Measurements from ENCODE around the gene CABLES1.

The CABLES1 gene

GRCh38 chr18:23113576-23113975 is 21.7 kb upstream of the CABLES1 start:
- no peak for DNase-seq (ENCODE audit: low read depth)

- DNase-seq (ENCODE audit: low read depth) = no peak
Observed at GRCh38 chr18:23114171-23114881, 21.0 kb upstream of the CABLES1 start.

DNA sequence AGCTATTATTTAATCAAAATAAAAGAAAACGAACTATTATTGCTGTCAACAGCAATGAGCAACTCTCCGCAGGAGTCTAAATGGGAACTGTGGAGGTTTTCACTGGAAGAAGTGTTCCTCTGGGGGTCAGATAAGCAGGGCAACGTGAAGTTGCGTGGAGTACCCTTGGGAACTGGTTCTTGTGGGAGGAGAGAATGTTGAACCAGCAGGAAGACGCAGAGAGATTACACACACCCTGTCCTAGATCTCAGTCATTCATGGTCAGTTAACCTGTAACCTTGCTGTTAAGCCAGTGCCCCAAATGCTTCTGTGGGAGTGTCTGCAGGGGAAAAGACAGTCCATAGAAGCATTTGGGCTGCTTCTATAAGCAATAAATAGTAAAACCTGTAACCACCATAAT is 20.4 kb upstream of the CABLES1 start:
- DNase-seq (ENCODE audit: low read depth) = no peak

DNA sequence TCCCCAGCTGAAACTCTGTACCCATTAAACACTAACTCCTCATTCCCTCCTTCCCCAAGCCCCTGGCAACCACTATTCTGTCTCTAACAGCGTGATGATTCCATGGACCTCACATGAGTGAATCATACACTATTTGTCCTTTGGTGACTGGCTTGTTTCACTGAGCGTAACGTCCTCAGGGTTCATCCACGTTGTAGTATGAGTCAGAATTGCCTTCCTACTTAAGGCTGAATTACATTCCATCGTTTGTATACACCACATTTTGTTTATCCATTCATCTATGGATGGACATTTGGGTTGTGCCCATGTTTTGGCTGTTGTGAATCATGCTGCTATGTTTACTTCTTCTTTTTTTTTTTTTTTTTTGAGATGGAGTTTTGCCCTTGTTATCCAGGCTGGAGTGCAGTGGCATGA is 19.6 kb upstream of the CABLES1 start:
- no peak for DNase-seq (ENCODE audit: low read depth)

DNA sequence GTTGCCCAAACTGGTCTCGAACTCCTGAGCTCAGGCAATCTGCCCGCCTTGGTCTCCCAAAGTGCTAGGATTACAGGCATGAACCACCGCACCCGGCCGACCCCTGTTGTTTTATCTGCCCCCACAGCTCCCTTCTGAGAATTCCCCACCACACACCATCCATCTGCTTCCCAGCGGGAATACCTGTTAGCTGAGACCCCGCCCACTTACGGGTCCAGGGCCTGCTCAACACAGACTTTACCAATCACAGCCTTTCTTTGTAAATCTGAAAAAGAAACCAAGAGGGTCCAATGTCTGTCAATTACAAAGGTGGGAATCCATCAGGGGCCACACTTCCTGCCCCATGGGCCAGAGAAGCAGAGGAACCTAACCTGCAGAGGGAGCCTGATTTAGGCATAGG is 14.2 kb upstream of the CABLES1 start:
- DNase-seq (ENCODE audit: low read depth) = no peak

GRCh38 chr18:23122334-23123229 is 12.7 kb upstream of the CABLES1 start:
- no peak for DNase-seq (ENCODE audit: low read depth)

DNA sequence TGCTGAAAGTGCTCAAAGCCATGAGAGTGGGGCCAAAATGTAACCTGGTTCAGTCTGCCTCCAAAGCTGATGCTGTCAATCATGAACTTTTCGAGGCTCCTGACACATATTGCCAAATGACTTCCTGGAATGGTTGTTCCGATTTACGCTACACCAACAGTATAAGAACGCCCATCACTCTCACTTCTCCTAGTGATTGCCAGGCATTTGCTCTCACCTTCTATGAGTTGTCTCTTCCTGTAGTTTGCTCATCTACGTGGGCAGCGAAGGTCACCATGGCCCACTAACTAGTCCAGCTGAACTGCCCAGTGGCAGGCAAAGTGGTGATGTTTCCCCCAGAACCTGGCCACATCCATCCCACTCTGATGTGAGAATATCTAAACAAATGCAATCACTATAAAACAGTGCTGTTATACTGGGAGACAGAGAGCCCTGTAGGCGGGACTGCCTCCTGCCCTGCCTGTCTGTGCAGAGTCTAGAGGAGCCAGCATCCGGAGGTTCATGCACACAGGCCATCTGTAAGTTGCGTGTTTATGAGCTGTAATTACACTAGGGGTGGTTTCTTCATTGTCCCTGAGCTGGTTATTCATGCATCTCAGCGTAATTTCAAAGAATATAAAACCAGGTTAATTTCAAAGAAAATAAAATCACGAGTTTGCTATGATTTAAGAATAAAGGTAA is 8.8 kb upstream of the CABLES1 start:
- DNase-seq (ENCODE audit: low read depth) = no peak

DNA sequence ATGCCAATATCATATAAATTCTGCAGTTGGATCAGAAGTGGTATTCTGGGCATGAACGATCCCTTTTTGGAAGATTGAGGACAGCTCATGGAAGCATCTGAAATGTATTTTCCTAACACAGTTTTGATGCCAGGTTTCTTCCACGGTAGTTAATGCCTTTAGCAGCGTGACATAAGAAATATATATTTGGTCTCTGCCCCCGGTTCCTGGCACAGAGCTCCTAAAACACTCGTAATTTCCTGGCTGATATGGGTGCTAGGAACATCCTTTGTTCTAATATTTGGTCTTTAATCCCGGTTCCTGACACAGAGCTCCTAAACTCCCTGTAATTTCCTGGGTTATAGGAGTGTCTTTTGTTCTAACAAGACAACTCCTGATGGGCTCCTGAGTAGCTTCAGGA is 8.2 kb upstream of the CABLES1 start:
- DNase-seq (ENCODE audit: low read depth) = no peak

- DNase-seq (ENCODE audit: low read depth) = no peak
Observed at GRCh38 chr18:23129355-23130002, 5.8 kb upstream of the CABLES1 start.

GRCh38 chr18:23131693-23132319 is 3.5 kb upstream of the CABLES1 start:
- peak; percentile 55 for DNase-seq (ENCODE audit: low read depth)

DNA sequence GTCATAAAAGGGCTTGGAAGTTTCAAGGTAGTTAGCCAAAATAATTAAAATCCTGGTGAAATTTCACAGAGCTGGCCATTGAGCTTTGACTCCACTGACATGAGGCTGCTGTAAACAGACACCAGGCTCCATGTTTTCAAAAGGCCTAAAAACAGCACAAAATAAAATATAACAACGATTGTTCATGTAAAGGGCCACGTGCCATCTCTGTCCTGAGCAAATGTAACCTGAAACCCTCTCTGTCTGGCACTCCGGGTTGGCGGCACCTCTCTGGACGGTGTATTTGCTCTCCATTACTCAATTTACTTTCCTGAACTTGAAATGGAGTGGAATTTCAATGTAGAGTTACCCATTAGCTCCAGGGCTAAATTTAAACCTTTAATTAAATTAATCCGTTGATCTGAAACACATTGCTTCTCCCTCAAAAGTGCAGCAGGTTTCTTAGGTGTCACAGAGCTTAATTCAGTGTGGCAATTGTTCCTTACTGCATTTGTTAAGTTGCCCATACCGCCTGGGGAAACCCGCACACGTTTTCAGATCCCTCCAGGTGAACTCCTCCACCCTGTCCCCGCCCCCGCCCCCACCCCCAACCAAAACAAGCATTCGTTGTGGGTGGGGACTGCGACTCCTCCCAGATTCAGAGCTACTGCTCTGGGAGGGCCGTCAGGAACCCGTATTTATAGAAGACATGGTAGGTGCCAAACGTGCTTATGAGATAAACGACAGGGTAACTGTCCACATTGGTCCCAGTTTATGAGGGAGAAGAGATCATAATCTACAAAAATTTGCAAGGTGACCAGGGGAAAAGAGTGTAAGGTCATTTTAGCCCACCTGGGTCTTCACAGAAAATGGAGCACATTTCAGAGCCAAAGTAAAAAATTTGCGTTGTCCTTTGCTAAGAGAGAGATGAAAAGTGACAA is 1.2 kb upstream of the CABLES1 start:
- DNase-seq (ENCODE audit: low read depth) = no peak

DNA sequence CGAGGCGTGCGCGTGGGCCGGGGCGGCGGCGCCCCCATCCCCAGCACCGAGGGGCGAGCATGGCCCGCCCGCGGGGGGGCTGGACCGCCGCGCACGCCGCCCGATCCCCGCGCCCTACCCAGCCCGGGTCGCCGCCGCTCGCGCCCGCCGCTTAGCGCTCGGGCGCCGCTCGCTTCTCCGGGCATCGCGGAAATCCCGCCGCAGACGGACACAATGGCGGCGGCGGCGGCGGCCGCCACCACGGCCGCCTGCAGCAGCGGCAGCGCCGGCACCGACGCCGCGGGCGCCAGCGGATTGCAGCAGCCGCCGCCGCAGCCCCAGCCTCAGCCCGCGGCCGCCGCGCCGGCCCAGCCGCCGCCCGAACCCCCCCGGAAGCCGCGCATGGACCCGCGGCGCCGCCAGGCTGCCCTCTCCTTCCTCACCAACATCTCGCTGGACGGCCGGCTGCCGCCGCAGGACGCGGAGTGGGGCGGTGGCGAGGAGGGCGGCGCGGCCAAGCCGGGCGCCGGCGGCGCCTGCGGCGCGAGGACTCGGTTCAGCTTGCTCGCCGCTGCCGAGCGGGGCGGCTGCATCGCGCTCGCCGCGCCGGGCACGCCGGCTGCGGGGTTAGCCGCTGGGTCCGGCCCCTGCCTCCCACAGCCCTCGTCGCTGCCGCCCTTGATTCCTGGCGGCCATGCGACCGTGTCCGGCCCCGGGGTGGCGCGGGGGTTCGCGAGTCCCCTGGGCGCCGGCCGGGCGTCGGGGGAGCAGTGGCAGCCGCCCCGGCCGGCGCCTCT is 453 bp downstream of the CABLES1 start:
- no peak for DNase-seq (ENCODE audit: low read depth)

GRCh38 chr18:23136326-23137096 is 1.2 kb downstream of the CABLES1 start:
- DNase-seq (ENCODE audit: low read depth) = no peak

DNA sequence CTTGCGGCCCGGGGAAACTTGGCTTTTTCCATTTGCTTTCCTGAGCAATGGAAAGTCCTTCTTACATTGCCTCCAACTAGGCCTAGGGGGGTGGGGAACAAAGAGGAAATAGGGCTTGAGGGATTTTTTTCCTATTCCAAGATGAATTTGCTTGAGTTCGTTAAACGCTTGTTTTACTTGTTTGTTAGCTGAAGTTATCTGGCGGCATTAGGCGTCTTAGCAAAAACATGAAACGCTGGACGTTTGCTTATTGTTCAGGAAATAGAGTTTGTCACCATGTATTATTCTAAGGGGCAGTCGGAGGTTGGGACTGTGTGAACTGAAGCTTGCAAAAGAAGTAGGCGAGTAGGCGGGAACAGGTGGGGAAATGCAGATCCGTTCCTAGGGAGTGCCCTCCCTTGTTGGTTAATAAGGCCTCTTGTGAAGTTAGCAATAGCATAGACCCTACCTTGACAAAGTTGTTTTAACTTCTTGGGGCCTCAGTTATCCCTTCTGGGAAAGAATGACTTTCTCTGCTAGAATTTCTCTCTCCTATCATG is 1.9 kb downstream of the CABLES1 start:
- DNase-seq (ENCODE audit: low read depth) = no peak

GRCh38 chr18:23137788-23138216 is 2.5 kb downstream of the CABLES1 start:
- no peak for DNase-seq (ENCODE audit: low read depth)

- DNase-seq (ENCODE audit: low read depth) = no peak
Observed at GRCh38 chr18:23138471-23138870, 3.2 kb downstream of the CABLES1 start.

GRCh38 chr18:23141104-23141999 is 6.1 kb downstream of the CABLES1 start:
- no peak for DNase-seq (ENCODE audit: low read depth)
